HG03457 (cell line): Measurements from ENCODE around the gene PGA5.

Source experiments
- ATAC-seq: cut with Tn5 transposase; IDR thresholded peaks from one replicate; pipeline ENCODE4 v1.9.1; 2021; ENCODE audit warnings: moderate number of reproducible peaks; ENCODE audit not compliant: unreplicated experiment

The PGA5 gene

DNA sequence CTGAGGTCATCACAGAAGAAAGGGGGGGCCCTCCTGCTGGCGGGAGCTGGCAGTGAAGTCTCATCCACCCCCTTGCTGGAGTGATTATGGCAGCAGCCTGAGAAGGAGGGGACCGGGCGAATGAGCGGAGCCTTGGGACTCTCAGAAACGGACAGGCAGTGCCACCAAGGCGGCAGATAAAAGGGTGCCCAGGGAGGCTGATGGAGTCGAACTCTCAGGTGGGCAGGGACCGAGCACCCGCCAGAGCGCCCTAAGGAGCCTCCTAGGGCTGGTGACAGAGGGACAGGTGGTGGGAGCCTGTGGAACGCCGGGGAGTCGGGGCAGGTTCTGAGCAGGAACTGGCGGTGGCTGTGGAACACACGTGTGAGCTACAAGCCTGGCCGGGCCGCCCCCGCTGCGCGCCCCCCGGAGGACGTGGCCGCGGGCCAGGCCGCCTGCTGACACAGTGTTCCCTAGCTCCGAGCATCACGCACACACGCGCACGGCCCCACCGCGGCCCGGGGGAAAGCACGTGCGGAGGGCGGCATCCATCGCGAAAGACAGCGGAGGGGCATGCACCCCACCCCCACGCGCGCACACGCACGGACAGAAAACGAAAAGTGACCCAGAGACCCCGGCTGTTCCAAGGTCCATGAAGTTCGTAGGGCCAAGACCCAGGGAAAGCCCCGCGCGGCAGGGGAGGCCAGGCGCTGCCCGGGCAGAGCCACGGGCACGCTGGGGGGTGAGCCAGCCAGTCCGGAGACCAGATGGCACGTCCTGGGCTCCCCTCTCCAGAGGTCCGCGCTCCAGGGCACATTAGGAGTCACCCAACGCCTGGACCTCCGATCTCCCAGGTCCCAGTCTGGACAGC is 53.1 kb downstream of the PGA5 start:
- peak; percentile 30 for ATAC-seq

DNA sequence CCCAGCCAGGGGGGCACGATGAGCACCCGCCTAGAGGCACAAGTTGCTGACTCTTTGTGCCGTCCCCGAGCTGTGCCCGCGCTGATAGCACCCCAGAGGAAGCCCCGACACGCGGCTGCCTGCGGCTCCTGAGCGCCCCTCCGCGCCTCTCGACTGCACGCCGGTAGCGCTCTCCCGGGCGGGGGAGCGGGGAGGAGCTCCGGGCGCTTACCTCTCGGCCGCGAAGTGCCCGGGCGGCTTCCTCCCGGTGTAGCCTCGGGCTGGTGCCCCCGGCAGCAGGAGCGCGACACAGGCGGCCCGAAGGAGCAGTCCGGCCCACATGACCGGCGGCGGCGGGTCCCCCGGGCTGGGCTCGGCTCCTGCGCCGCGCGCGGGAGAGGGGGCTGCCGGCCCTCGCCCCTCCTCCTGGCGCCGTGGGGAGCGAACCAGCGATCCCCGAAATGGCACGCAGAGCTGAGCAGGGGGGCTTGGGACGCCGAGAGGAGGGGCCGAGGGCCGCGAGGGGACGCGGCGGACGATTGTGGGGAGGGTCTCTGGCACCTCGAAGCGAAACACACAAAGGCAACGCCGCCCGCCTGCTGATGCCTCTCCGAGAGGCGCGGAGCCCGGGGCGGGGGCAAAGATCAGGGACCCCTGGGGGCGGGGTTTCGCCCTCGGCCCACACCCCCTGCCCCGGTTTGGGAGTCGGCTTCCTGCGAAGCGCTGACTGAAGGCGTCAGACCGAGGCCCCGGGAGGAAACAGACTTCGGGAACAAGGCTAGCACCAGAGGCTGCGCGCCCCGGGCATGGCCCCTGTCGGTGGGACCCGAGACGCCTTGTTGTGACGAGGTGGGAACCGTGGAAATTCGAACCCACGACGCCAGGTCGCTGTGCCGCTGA is 54.0 kb downstream of the PGA5 start, which contains the start of gene VWCE:
Gene VWCE (minus strand): TSS at position 600 of the 879 bp plus-strand sequence. CDS start 279 bp downstream, at position 321.
- peak; percentile 49 for ATAC-seq

DNA sequence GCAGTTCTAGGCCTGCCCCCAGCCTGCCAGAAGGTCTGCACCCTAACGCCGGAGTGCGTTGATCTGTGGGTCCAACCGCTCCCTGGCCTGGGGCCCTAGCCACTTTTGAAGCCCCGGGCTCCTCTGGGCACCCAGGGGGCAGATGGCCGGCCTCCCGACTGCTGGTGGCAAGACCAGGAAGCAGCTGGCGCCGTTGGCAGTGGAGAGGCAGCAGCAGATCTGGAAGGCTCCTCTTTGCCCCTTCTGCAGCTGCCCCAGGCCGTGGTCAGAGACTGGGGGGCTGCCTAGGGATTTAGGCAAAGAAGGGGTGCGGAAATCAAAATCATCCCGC is 54.6 kb downstream of the PGA5 start:
- ATAC-seq = no peak

DNA sequence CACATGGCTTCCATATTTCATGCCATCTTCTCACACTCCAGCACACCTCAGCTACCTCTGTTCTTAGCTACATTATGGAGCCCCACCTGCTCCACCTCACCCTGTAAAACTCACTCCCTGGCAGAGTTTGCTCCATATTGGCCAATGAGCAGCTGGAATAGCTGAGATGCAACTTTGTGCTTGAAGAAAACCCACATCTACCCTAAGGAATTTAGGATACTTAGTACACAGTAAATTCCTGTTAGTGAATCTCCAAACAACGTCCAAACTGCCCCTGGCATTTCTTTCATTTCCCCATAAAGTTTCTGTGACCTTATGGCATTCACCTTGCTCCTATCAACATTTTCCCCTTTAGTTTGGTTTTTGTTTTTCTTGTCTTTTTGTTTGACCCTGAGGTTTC is 56.4 kb downstream of the PGA5 start:
- ATAC-seq = no peak

DNA sequence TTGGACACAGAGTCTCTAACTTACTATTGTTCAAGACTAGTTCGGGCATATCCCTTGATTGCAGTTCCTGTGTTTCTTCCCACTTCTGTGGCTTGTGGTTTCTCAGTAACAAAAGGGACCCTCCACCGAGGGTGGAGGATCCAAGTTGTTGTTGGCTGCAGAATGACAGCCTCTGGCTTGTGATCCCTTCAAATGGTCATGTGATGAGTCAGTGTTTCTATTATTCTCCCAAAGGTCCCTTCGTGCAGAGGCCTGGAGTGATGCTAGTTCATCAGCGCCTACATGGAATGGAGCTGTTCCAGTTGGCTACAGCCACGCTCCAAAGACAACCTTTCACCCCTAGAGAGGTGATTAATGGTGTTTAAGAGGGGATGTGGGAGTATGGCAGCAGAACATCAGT is 56.8 kb downstream of the PGA5 start:
- no peak for ATAC-seq

DNA sequence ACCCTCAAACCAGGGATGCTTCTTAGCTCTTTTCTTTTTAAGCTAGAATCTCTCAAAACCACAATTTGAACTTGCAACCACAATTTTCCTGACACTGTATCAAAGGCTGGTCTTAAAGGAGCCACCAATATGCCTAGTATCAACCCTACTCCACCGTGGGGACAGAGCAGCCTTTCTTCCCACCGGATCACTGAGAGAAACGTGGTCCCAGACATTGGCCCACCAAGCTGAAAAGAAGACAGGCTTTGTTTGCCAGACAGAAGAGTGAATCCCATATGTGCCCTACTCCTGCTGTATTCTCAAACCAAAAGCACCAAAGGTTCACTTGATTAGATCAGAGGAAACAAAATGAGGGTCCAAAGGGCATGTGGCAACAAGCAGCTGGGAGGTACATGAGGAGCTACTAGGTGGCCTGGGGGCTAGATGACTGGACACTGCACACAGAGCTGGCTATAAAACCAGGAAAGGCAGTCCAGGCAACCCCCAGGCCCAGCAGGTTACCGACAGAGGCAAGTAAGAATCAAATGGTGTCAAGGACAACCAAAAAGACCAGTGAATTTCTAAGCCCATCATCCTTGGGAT is 57.8 kb downstream of the PGA5 start:
- ATAC-seq = no peak
